ENCODE results near the gene CKS2. TPM values are rescaled to one million over a fixed set of nuclear protein-coding genes. Genes with fewer than 3 reads are reported as not detected.

Gene CKS2
- total RNA-seq (2022; extraction: Qiagen RNA extraction; ENCODE audit: low read depth) = 408 to 443 TPM (median 428 TPM) in 5 replicates

DNA sequence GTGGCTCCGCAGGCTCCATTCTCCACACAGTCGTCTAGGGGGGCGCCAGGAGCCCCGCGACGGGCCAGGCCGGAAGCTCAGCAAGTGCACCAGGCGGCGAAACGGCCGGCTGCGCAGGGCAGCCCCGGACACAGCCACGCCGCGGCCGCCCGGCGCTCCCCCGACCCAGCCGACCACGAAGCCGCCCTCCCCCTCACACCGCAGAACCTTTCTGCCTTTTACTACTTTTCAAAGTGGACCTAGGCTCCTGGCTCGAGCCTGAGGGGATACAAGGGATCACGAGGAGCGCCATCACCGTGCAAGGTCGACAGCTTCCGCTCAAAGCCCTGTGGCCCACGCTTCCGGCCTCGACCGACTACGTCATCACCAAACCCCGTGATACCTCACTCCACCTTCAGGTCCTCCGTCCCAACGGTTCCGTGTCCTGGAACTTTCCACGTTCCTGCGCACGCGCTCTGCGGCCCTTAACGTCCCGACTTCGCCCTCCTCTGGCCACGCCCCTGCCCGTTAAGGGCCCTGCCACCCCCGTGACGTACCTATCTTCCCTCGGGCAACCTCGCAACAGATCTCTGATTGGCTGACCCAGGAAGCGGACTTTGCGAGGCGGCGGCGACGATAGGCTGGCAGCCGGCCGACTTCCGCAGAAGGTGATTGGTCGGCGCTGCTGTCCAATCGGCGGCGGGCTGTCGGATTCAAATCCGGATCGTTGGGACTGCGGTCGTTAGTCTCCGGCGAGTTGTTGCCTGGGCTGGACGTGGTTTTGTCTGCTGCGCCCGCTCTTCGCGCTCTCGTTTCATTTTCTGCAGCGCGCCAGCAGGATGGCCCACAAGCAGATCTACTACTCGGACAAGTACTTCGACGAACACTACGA, at the start of gene CKS2:
CKS2 (plus strand) TSS at position 721 of the 871 bp plus-strand sequence; CDS start at position 819, 98 bp downstream.

DNA sequence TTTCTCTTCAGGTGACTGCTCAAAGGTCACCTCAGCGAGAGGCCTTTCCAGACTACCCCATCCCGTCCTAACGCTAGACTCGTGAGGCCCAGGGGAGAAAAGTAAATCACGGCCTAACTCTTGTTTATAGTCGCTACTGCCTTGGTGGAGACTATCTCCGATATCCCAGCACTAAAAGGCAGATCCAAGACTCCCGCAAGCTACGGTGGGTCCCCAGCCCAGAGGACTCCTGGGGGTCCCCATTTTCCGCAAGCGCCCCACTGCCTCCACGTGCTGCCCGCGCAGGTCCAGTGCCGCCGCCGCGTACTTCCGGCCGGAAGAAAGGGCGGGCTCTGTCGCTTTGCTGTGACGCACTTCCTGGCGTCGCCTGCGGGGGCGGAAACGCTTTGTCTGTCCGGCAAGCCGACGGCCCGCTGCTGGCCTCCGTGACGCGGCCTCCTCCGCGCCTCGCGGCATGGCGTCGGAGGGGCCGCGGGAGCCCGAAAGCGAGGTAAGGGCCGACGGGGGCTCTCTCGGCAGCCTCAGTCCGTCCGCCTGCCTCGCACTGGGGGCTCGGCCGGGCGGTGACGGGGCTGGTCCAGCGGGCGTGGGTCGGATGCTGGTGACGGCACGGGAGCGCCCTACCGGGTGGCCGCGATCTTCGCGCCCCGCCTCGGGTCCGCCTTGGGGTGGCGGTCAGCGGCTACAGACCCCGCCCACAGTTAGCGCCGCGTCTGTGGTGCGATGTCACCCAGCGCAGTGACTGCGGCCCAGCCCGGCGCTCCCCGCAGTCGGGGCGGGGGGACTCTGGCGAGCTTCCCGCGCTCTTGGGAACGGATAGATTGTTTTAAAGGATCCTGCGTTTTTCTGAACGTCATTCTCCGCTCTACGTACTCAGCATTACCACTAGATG, 7.4 kb downstream of the CKS2 start, which contains the start of gene SECISBP2:
SECISBP2 (plus strand) TSS at position 378 of the 892 bp plus-strand sequence; CDS start at position 455, 77 bp downstream.

Other genes with a start within 250 kb of the CKS2 start
- gene SHC3, start 132.4 kb upstream of the CKS2 start, total RNA-seq (2022; extraction: Qiagen RNA extraction; ENCODE audit: low read depth) = 0.38 to 0.71 TPM (median 0.50 TPM) in 5 replicates
- 17.5 to 22.0 TPM (median 20.5 TPM) in 5 replicates for gene SECISBP2, start 7.3 kb downstream of the CKS2 start, total RNA-seq (2022; extraction: Qiagen RNA extraction; ENCODE audit: low read depth)
- gene SEMA4D, start 186.9 kb downstream of the CKS2 start, total RNA-seq (2022; extraction: Qiagen RNA extraction; ENCODE audit: low read depth) = 4.7 to 7.2 TPM (median 6.1 TPM) in 5 replicates

All from A549 treated with DMSO at 1 μM for 4 hours (cell line).